Neural cell (in vitro differentiated cells): Measurements from ENCODE around the gene CRAMP1.

ENCODE experiments used
- CTCF ChIP-seq: fragments of 450-650 bp; IDR thresholded peaks from 2 replicates; pipeline ENCODE4 v1.5.1; 2014; ENCODE audit warnings: antibody characterized with exemption, mild to moderate bottlenecking, moderate library complexity; ENCODE audit not compliant: poor library complexity, severe bottlenecking
- EP300 ChIP-seq: fragments of 450-650 bp; conservative IDR thresholded peaks from 2 replicates; pipeline ENCODE4 v1.6.1; 2014; ENCODE audit warnings: antibody characterized with exemption, mild to moderate bottlenecking, moderate library complexity; ENCODE audit not compliant: poor library complexity, severe bottlenecking
- EZH2 ChIP-seq: fragments of 200-600, 300-800 bp; shearing (Covaris generic), sonication (generic); IDR thresholded peaks from 2 replicates; pipeline ENCODE4 v1.6.1; 2014; ENCODE audit warnings: antibody characterized with exemption, low read length, borderline replicate concordance, mild to moderate bottlenecking; ENCODE audit not compliant: insufficient read depth, poor library complexity, severe bottlenecking
- MXI1 ChIP-seq: fragments of 450-650 bp; conservative IDR thresholded peaks from 2 replicates; pipeline ENCODE4 v1.6.1; 2014; ENCODE audit warnings: antibody characterized with exemption, mild to moderate bottlenecking; ENCODE audit not compliant: poor library complexity, severe bottlenecking
- SMC3 ChIP-seq: fragments of 450-650 bp; conservative IDR thresholded peaks from 2 replicates; pipeline ENCODE4 v1.6.1; 2014; ENCODE audit warnings: antibody characterized with exemption, mild to moderate bottlenecking, moderate library complexity; ENCODE audit not compliant: poor library complexity
- TAF1 ChIP-seq: IDR thresholded peaks from 2 replicates; pipeline ENCODE4 v1.6.1; 2012; ENCODE audit warnings: low read depth

- no peak for TF ChIP-seq TAF1
- no peak for TF ChIP-seq EZH2
- no peak for TF ChIP-seq EP300
- TF ChIP-seq CTCF, result no peak
- no peak for TF ChIP-seq MXI1
- no peak for TF ChIP-seq SMC3
Measured at GRCh38 chr16:1612320-1613111, at the start of gene CRAMP1.
